ENCODE measurements around the gene CEP97. TPM values are rescaled to one million over a fixed set of nuclear protein-coding genes. Genes with fewer than 3 reads are reported as not detected.

Gene CEP97
- total and polyA plus RNA-seq, 11 donors: 1.9 to 12.3 (median 6.8) TPM

- Histone ChIP-seq H3K4me3 (peak overlapping the region in 9 of 12 donors; percentile 79 to 97 (median 92)), H3K27me3 (no peaks in the 10 kb centered on the region), H3K36me3 (peaks cover 0 to 39% (median 26%) of the 10 kb centered on the region in 9 donors), H3K9me3 (no peaks in the 10 kb centered on the region), H3K27ac (peak overlapping the region in 10 of 12 donors; percentile 76 to 95 (median 91)), H3K4me1 (peaks cover 0 to 44% (median 19%) of the 10 kb centered on the region in 12 donors)
- no peak for TF ChIP-seq POLR2A (IDR thresholded peaks at IDR 0.05)
- no peak for TF ChIP-seq CTCF (IDR thresholded peaks at IDR 0.05)
- intact Hi-C loops (cut with DNase I): no loop called here
- DNase-seq (peak in 2 of 5 donors; percentile 38 to 47), ATAC-seq (peak in 3 of 4 donors; percentile 23 to 30 (median 25))
- WGBS, 4 donors: 32 to 44% (median 39%) methylated on average over 2 of the region's 2 CpGs
Observed at GRCh38 chr3:101780661-101781060, 56.2 kb downstream of the CEP97 start.

- peak overlapping the region in 3 of 12 donors; percentile 91 to 97 (median 96) for H3K4me3 ChIP-seq
- no peak for ATAC-seq
Observed at GRCh38 chr3:101781166-101781565, 56.8 kb downstream of the CEP97 start.

GRCh38 chr3:101784855-101785613 lies 60.6 kb downstream of the CEP97 start:
- peaks cover 0 to 83% (median 70%) of the 10 kb centered on the region in 9 donors for H3K36me3 ChIP-seq
- DNase-seq (no peak), ATAC-seq (peak in 2 of 4 donors; percentile 50 to 87)
- H3K9me3 ChIP-seq: no peaks in the 10 kb centered on the region
- peaks cover 0 to 34% (median 13%) of the 10 kb centered on the region in 12 donors for H3K4me1 ChIP-seq
- intact Hi-C loops (cut with DNase I): no loop called here
- H3K27me3 ChIP-seq: no peaks in the 10 kb centered on the region
- WGBS, 4 donors: 63 to 72% (median 66%) methylated on average over 5 of the region's 5 CpGs
- peak overlapping the region in 9 of 12 donors; percentile 5 to 42 (median 33) for H3K4me3 ChIP-seq
- peak overlapping the region; percentile 44 to 86 (median 68) for H3K27ac ChIP-seq
- TF ChIP-seq POLR2A (IDR thresholded peaks at IDR 0.05) (no peak), CTCF (IDR thresholded peaks at IDR 0.05) (no peak)

More at GRCh38 chr3:101781166-101781565, 56.8 kb downstream of the CEP97 start:
- peaks cover 0 to 48% (median 21%) of the 10 kb centered on the region in 12 donors for H3K4me1 ChIP-seq
- H3K27me3 ChIP-seq: no peaks in the 10 kb centered on the region
- TF ChIP-seq CTCF (IDR thresholded peaks at IDR 0.05) (no peak), POLR2A (IDR thresholded peaks at IDR 0.05) (no peak)
- peak overlapping the region in 9 of 12 donors; percentile 76 to 95 (median 93) for H3K27ac ChIP-seq
- H3K9me3 ChIP-seq: no peaks in the 10 kb centered on the region
- intact Hi-C loops (cut with DNase I): no loop called here
- DNase-seq: no peak
- peaks cover 0 to 44% (median 31%) of the 10 kb centered on the region in 9 donors for H3K36me3 ChIP-seq

GRCh38 chr3:101791778-101792177 lies 67.4 kb downstream of the CEP97 start:
- H3K4me3 ChIP-seq: no peak overlapping the region
- peaks cover 0 to 88% (median 71%) of the 10 kb centered on the region in 9 donors for H3K36me3 ChIP-seq
- ATAC-seq (no peak), DNase-seq (no peak)
- no peak overlapping the region for H3K27ac ChIP-seq
- TF ChIP-seq CTCF (IDR thresholded peaks at IDR 0.05) (no peak), POLR2A (IDR thresholded peaks at IDR 0.05) (no peak)
- H3K9me3 ChIP-seq: peaks cover 0 to 15% (median 2%) of the 10 kb centered on the region in 12 donors
- no peaks in the 10 kb centered on the region for H3K27me3 ChIP-seq
- 87 to 95% (median 94%) methylated on average over 4 of the region's 4 CpGs for WGBS, 4 donors
- intact Hi-C loops (cut with DNase I): no loop called here
- H3K4me1 ChIP-seq: peaks cover 0 to 12% (median 0%) of the 10 kb centered on the region in 12 donors

Measured in heart left ventricle (tissue), 16 donors.